ENCODE measurements around the gene NAA15.

NAA15 gene

GRCh38 chr4:139457318-139457717 lies 156.0 kb downstream of the NAA15 start:
- no peak overlapping the region for H3K27ac ChIP-seq (replicated peaks)
- no peak overlapping the region for H3K4me3 ChIP-seq (replicated peaks; ENCODE audit: insufficient read depth, low read length)
- no peaks in the 10 kb centered on the region for H3K27me3 ChIP-seq (ENCODE audit: insufficient read depth, poor library complexity, severe bottlenecking)
- DNase-seq (ENCODE audit: low read depth in 1 of 2, low spot score in 1 of 2): no peak
- TF ChIP-seq, protein P1, sequence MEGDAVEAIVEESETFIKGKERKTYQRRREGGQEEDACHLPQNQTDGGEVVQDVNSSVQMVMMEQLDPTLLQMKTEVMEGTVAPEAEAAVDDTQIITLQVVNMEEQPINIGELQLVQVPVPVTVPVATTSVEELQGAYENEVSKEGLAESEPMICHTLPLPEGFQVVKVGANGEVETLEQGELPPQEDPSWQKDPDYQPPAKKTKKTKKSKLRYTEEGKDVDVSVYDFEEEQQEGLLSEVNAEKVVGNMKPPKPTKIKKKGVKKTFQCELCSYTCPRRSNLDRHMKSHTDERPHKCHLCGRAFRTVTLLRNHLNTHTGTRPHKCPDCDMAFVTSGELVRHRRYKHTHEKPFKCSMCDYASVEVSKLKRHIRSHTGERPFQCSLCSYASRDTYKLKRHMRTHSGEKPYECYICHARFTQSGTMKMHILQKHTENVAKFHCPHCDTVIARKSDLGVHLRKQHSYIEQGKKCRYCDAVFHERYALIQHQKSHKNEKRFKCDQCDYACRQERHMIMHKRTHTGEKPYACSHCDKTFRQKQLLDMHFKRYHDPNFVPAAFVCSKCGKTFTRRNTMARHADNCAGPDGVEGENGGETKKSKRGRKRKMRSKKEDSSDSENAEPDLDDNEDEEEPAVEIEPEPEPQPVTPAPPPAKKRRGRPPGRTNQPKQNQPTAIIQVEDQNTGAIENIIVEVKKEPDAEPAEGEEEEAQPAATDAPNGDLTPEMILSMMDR (IDR thresholded peaks at IDR 0.05; ENCODE audit: insufficient read depth, low read length): no peak
- TF ChIP-seq POLR2AphosphoS5 (IDR thresholded peaks at IDR 0.05; ENCODE audit: low read depth) (no peak), SPI1 (IDR thresholded peaks at IDR 0.05; ENCODE audit: borderline replicate concordance, low read depth) (no peak), GABPA (IDR thresholded peaks at IDR 0.05; ENCODE audit: low read depth) (no peak)
- TF ChIP-seq, protein P2, sequence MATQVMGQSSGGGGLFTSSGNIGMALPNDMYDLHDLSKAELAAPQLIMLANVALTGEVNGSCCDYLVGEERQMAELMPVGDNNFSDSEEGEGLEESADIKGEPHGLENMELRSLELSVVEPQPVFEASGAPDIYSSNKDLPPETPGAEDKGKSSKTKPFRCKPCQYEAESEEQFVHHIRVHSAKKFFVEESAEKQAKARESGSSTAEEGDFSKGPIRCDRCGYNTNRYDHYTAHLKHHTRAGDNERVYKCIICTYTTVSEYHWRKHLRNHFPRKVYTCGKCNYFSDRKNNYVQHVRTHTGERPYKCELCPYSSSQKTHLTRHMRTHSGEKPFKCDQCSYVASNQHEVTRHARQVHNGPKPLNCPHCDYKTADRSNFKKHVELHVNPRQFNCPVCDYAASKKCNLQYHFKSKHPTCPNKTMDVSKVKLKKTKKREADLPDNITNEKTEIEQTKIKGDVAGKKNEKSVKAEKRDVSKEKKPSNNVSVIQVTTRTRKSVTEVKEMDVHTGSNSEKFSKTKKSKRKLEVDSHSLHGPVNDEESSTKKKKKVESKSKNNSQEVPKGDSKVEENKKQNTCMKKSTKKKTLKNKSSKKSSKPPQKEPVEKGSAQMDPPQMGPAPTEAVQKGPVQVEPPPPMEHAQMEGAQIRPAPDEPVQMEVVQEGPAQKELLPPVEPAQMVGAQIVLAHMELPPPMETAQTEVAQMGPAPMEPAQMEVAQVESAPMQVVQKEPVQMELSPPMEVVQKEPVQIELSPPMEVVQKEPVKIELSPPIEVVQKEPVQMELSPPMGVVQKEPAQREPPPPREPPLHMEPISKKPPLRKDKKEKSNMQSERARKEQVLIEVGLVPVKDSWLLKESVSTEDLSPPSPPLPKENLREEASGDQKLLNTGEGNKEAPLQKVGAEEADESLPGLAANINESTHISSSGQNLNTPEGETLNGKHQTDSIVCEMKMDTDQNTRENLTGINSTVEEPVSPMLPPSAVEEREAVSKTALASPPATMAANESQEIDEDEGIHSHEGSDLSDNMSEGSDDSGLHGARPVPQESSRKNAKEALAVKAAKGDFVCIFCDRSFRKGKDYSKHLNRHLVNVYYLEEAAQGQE (IDR thresholded peaks at IDR 0.05; ENCODE audit: insufficient replicate concordance, low read depth): no peak

GRCh38 chr4:139458543-139458942 lies 157.2 kb downstream of the NAA15 start:
- no peaks in the 10 kb centered on the region for H3K27me3 ChIP-seq (ENCODE audit: insufficient read depth, poor library complexity, severe bottlenecking)
- H3K4me3 ChIP-seq (replicated peaks; ENCODE audit: insufficient read depth, low read length): no peak overlapping the region
- H3K27ac ChIP-seq (replicated peaks): no peak overlapping the region
- no peak for DNase-seq (ENCODE audit: low read depth in 1 of 2, low spot score in 1 of 2)
- TF ChIP-seq GABPA (IDR thresholded peaks at IDR 0.05; ENCODE audit: low read depth): no peak
- TF ChIP-seq, protein P1 (IDR thresholded peaks at IDR 0.05; ENCODE audit: insufficient read depth, low read length): no peak
- TF ChIP-seq POLR2AphosphoS5 (IDR thresholded peaks at IDR 0.05; ENCODE audit: low read depth): no peak

GRCh38 chr4:139458999-139459398 lies 157.7 kb downstream of the NAA15 start:
- no peaks in the 10 kb centered on the region for H3K27me3 ChIP-seq (ENCODE audit: insufficient read depth, poor library complexity, severe bottlenecking)
- no peak overlapping the region for H3K4me3 ChIP-seq (replicated peaks; ENCODE audit: insufficient read depth, low read length)
- no peak for DNase-seq (ENCODE audit: low read depth in 1 of 2, low spot score in 1 of 2)
- no peak overlapping the region for H3K27ac ChIP-seq (replicated peaks)
- TF ChIP-seq GABPA (IDR thresholded peaks at IDR 0.05; ENCODE audit: low read depth) (no peak), SPI1 (IDR thresholded peaks at IDR 0.05; ENCODE audit: borderline replicate concordance, low read depth) (no peak), POLR2AphosphoS5 (IDR thresholded peaks at IDR 0.05; ENCODE audit: low read depth) (no peak)
- TF ChIP-seq, protein P1 (IDR thresholded peaks at IDR 0.05; ENCODE audit: insufficient read depth, low read length): no peak
- TF ChIP-seq, protein P2 (IDR thresholded peaks at IDR 0.05; ENCODE audit: insufficient replicate concordance, low read depth): no peak

- DNase-seq (ENCODE audit: low read depth in 1 of 2, low spot score in 1 of 2): no peak
- TF ChIP-seq, protein P1 (IDR thresholded peaks at IDR 0.05; ENCODE audit: insufficient read depth, low read length): no peak
- TF ChIP-seq, protein P2 (IDR thresholded peaks at IDR 0.05; ENCODE audit: insufficient replicate concordance, low read depth): no peak
- Histone ChIP-seq H3K4me3 (replicated peaks; ENCODE audit: insufficient read depth, low read length) (no peak overlapping the region), H3K27ac (replicated peaks) (no peak overlapping the region), H3K27me3 (ENCODE audit: insufficient read depth, poor library complexity, severe bottlenecking) (no peaks in the 10 kb centered on the region)
These were observed 159.3 kb downstream of the NAA15 start for GRCh38 chr4:139460565-139460964.

All from HL-60 (cell line).